Upper lobe of left lung (tissue), 6 donors: ENCODE data around the gene VGF. TPM values are rescaled to one million over a fixed set of nuclear protein-coding genes. Genes with fewer than 3 reads are reported as not detected.
A peak's percentile ranks its signal among the peaks of the same experiment; 100 is the strongest.

ENCODE experiments used
- ATAC-seq, 2 donors: fragments of 200-7000 bp; cut with Tn5 transposase; one replicate each; pipeline ENCODE4 v1.9.1; 2022; ENCODE audit warnings: mild to moderate bottlenecking in 2 of 2, moderate library complexity in 2 of 2; ENCODE audit not compliant: low FRiP score in 2 of 2
- DNase-seq, 2 donors: peaks; one replicate each; pipeline ENCODE4 v3.0.0-alpha.2; 2019 to 2020
- H3K27ac ChIP-seq, 4 donors: fragments of 200-600 bp; sonication (generic); one replicate each; pipeline ENCODE4 v1.5.1; 2016 to 2019
- H3K27me3 ChIP-seq, 4 donors: fragments of 200-600 bp; sonication (generic); one replicate each; pipeline ENCODE4 v1.5.1; 2017 to 2019
- H3K36me3 ChIP-seq, 4 donors: fragments of 200-600 bp; sonication (generic); one replicate each; pipeline ENCODE4 v1.5.1; 2016 to 2019
- H3K4me1 ChIP-seq, 4 donors: fragments of 200-600 bp; sonication (generic); one replicate each; pipeline ENCODE4 v1.5.1; 2018 to 2019
- H3K4me3 ChIP-seq, 4 donors: fragments of 200-600 bp; sonication (generic); one replicate each; pipeline ENCODE4 v1.5.1; 2017 to 2019; ENCODE audit warnings: mild to moderate bottlenecking in 2 of 4, moderate library complexity in 1 of 4
- H3K9me3 ChIP-seq, 4 donors: fragments of 200-600 bp; sonication (generic); one replicate each; pipeline ENCODE4 v1.5.1; 2018 to 2019
- EP300 ChIP-seq, 4 donors: sonication (generic); formaldehyde crosslinking; IDR thresholded peaks; one replicate each; pipeline ENCODE4 v1.5.1; 2017; ENCODE audit warnings: antibody characterized with exemption in 4 of 4, control low read depth in 2 of 4
- POLR2A ChIP-seq, 4 donors: fragments of 450-650 bp; IDR thresholded peaks; one replicate each; pipeline ENCODE4 v1.5.1; 2016 to 2017; ENCODE audit warnings: antibody characterized with exemption in 4 of 4, mild to moderate bottlenecking in 2 of 4
- POLR2AphosphoS5 ChIP-seq, 2 donors: sonication (generic); formaldehyde crosslinking; IDR thresholded peaks; one replicate each; pipeline ENCODE4 v1.5.1; 2017; ENCODE audit warnings: antibody characterized with exemption in 2 of 2
- WGBS, 2 donors: methylation state at CpG; one replicate each; pipeline ENCODE4 v1.1.5; 2017 to 2018; 5-methylcytosine and 5-hydroxymethylcytosine counted together
- total RNA-seq, 6 donors: library from RNA; depleted of rRNA in 4 of 6; stranded (reverse); fragments of >200 nt in 4 of 6; gene quantifications; one replicate each; pipeline versions ENCODE4 v1.1.0 to v1.2.1, GENCODE V29; 2016 to 2021
- TF ChIP-seq, protein P1 (sequence below), 6 experiments: fragments of 450-650 bp in 4 of 6; fragments of 200-600 bp in 2 of 6; sonication (generic) in 2 of 6; IDR thresholded peaks; one replicate each; pipeline ENCODE4 v1.5.1; 2016 to 2019; ENCODE audit warnings: antibody characterized with exemption in 6 of 6
- donor health status: DM: no; HTN: no; CAD: no; lungs with moderate emphysema.
- donor health status: DM: no; HTN: yes; CAD: no; lungs with severe emphysema.

VGF gene
- total RNA-seq, 6 donors from 2014 or later, result 0.24 to 0.33 TPM; not detected in 4

DNA sequence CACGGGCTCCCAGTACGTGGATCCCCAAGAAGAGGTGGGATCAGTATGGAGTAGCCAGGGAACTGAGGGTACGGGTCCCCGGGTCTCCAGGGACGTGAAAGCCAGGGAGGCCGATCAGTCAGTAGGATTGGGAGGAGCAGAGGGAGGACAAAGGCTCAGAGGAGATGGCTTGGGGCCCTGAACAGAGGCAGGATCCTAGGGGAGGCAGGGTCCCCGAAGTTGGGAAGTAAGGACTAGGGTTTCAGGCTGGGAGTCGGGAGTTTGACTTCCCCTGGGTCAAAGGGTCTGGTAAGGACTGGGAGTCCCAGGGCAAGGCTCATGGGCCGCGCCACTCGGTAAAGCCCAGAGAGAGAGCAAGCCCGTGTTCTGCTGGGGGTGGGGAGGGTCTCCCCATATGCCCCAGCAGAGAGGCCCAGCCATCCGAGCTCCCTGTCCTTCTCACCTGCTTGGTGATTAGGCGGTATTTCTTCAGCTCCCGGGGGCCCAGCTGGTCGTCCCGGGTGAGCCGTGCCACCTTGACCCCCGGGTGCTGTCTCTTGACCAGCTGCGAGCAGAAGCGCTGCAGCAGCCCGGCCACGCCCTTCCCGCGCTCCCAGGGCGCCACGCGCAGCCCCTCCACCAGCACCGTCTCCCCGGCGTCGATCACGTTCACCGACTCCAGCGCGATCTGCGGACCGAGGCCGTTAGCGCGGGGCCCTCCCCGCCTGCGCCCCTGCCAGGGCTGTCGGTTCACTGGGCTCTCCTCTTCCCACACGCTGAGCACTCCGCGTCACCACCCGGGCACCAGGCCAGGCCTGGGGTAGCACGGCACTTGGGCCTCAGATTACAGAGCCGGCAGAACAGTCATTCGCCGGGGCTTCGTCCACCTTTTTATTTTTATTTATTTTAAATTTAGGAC, 7.7 kb upstream of the VGF start:
- peak; percentile 71 to 96 for DNase-seq
- Histone ChIP-seq H3K36me3 (no peaks in the 10 kb centered on the region), H3K27ac (no peak overlapping the region), H3K4me3 (peak overlapping the region in 2 of 4 donors; percentile 16 to 17), H3K9me3 (no peaks in the 10 kb centered on the region), H3K4me1 (peaks cover 20 to 46% (median 27%) of the 10 kb centered on the region in 4 donors), H3K27me3 (peaks cover 0 to 81% (median 57%) of the 10 kb centered on the region in 4 donors)
- peak; percentile 32 to 65 for ATAC-seq
- WGBS, 2 donors, result 1 to 3% methylated on average over 15 to 18 of the region's 53 CpGs
- TF ChIP-seq POLR2A (IDR thresholded peaks at IDR 0.05) (no peak), POLR2AphosphoS5 (IDR thresholded peaks at IDR 0.05) (no peak), EP300 (IDR thresholded peaks at IDR 0.05) (no peak)
- TF ChIP-seq, protein P1, sequence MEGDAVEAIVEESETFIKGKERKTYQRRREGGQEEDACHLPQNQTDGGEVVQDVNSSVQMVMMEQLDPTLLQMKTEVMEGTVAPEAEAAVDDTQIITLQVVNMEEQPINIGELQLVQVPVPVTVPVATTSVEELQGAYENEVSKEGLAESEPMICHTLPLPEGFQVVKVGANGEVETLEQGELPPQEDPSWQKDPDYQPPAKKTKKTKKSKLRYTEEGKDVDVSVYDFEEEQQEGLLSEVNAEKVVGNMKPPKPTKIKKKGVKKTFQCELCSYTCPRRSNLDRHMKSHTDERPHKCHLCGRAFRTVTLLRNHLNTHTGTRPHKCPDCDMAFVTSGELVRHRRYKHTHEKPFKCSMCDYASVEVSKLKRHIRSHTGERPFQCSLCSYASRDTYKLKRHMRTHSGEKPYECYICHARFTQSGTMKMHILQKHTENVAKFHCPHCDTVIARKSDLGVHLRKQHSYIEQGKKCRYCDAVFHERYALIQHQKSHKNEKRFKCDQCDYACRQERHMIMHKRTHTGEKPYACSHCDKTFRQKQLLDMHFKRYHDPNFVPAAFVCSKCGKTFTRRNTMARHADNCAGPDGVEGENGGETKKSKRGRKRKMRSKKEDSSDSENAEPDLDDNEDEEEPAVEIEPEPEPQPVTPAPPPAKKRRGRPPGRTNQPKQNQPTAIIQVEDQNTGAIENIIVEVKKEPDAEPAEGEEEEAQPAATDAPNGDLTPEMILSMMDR (IDR thresholded peaks at IDR 0.05), result no peak

DNA sequence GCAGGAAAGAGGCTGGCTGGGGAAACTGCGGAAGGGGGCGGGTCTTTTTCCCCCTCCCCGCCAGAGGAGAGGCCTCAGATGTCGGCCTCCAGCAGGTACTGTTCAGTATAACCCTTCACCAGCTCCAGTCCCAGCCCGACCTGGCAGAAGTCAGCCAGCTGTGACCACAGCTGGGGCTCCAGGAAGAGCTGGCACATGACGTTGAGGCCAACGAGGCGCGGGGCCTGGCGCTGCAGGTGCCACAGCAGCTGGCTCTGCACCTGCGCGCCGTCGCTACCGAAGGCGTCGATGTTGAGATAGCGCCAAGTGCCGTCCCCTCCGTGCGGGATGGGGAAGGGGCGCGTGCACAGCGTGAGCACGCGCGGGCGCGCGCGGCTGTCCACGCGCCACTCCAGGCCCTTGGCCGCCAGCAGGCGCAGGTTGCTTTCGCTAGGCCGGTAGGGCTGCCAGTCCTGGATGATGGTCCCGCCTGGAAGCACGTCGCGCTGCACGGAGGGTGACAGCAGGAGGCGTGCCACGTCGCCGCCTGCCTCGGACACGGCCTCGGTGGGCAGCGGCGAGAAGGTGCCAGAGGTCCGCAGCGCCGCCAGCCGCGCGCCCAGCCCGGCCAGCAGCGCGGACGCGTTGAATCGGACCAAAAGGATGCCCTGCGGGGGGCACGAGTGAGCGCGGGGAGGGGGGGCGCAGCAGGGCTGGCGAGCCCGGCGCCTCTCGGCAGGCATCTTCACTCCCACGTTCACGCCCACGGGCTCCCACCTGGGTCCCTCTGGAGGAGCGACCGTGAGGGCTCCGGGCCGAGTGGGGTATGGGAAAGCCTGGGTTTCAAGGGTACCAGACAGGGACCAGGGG, 6.9 kb upstream of the VGF start:
- no peak for TF ChIP-seq POLR2A (IDR thresholded peaks at IDR 0.05)
- TF ChIP-seq, protein P1 (IDR thresholded peaks at IDR 0.05), result no peak
- TF ChIP-seq EP300 (IDR thresholded peaks at IDR 0.05), result no peak
- no peak for TF ChIP-seq POLR2AphosphoS5 (IDR thresholded peaks at IDR 0.05)
- peaks cover 20 to 46% (median 27%) of the 10 kb centered on the region in 4 donors for H3K4me1 ChIP-seq
- no peaks in the 10 kb centered on the region for H3K9me3 ChIP-seq
- no peak overlapping the region for H3K4me3 ChIP-seq
- peaks cover 0 to 85% (median 58%) of the 10 kb centered on the region in 4 donors for H3K27me3 ChIP-seq
- ATAC-seq (no peak), DNase-seq (peak in 1 of 2 donors; percentile 79)
- 6 to 7% methylated on average over 18 to 33 of the region's 79 CpGs for WGBS, 2 donors
- no peak overlapping the region for H3K27ac ChIP-seq
- H3K36me3 ChIP-seq, result no peaks in the 10 kb centered on the region

DNA sequence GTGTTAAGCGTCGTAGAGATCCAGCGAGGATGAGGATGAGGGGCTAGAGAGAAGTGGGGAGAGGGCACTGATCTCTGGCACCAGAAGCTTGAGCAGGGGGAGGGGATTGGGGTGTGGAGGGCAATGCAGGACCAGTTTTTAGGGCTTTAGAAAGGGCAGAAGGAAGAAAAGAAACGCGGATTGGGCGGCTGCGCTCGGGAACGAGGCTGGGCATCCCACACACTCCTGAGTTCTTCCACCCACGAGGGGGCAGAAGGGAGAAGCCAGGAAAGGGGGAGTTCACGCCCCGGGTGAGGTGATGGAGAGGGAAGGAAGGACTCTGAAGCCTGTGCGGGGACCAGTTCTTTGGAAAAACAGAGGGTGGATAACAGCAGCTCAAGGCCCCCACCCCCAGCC, 6.1 kb upstream of the VGF start:
- 1 to 4% methylated on average over 12 of the region's 13 CpGs for WGBS, 2 donors
- TF ChIP-seq EP300 (IDR thresholded peaks at IDR 0.05) (no peak), POLR2A (IDR thresholded peaks at IDR 0.05) (no peak), POLR2AphosphoS5 (IDR thresholded peaks at IDR 0.05) (no peak)
- TF ChIP-seq, protein P1 (IDR thresholded peaks at IDR 0.05), result no peak
- Histone ChIP-seq H3K27me3 (peaks cover 0 to 92% (median 62%) of the 10 kb centered on the region in 4 donors), H3K4me1 (peaks cover 20 to 46% (median 27%) of the 10 kb centered on the region in 4 donors), H3K36me3 (no peaks in the 10 kb centered on the region), H3K4me3 (no peak overlapping the region), H3K9me3 (no peaks in the 10 kb centered on the region), H3K27ac (no peak overlapping the region)
- ATAC-seq, result no peak
- no peak for DNase-seq

DNA sequence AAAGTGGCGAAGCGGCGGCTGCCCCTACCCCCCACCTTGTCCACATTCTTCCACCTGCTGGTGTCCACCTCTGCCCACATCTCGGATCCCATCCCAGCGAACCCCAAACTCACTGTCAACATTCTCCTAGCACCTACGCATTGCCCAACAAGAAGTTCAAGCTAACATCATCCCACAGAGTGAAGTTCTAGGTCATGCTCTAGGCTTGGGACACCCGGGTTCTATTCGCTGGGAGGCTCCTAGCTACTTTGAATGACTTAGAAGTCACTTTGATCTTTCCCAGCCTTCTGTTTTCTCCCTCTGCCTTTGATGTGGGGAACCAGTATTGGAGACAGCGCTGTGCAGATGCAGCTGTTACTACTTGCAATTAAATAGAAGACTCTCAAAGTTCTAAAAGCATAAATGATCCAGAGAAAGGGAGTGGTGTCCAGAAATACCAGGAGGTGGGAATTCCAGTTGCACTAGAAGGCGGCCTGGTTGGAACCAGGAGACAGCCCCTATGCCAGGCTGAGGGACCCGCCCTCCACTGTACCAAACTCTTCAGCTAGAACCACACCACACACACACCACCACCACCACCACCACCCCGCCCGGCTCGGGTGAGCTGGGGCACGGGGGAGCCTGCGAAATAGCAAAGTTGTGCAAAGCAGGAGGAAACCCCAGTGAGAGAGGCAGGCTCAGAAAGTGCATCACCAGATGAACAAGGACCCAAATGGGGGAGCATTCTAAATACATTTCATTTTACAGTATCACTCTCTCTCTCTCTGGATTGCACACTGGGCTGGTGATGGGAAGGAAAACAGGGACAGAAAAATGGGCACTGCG, 5.5 kb upstream of the VGF start:
- DNase-seq (no peak), ATAC-seq (no peak)
- Histone ChIP-seq H3K4me3 (no peak overlapping the region), H3K9me3 (no peaks in the 10 kb centered on the region), H3K27ac (no peak overlapping the region), H3K36me3 (no peaks in the 10 kb centered on the region), H3K4me1 (peaks cover 22 to 52% (median 30%) of the 10 kb centered on the region in 4 donors), H3K27me3 (peaks cover 0 to 97% (median 68%) of the 10 kb centered on the region in 4 donors)
- TF ChIP-seq, protein P1 (IDR thresholded peaks at IDR 0.05), result no peak
- no peak for TF ChIP-seq POLR2AphosphoS5 (IDR thresholded peaks at IDR 0.05)
- no peak for TF ChIP-seq EP300 (IDR thresholded peaks at IDR 0.05)
- TF ChIP-seq POLR2A (IDR thresholded peaks at IDR 0.05), result no peak
- 6% methylated on average over 16 to 17 of the region's 17 CpGs for WGBS, 2 donors
